ENCODE data around the gene NHLH1.
"Not testable (repeated sequence)": the region's sequence is repeated elsewhere in the genome, so short reads cannot be mapped to it uniquely, and the experiment has no call there.

Gene NHLH1

DNA sequence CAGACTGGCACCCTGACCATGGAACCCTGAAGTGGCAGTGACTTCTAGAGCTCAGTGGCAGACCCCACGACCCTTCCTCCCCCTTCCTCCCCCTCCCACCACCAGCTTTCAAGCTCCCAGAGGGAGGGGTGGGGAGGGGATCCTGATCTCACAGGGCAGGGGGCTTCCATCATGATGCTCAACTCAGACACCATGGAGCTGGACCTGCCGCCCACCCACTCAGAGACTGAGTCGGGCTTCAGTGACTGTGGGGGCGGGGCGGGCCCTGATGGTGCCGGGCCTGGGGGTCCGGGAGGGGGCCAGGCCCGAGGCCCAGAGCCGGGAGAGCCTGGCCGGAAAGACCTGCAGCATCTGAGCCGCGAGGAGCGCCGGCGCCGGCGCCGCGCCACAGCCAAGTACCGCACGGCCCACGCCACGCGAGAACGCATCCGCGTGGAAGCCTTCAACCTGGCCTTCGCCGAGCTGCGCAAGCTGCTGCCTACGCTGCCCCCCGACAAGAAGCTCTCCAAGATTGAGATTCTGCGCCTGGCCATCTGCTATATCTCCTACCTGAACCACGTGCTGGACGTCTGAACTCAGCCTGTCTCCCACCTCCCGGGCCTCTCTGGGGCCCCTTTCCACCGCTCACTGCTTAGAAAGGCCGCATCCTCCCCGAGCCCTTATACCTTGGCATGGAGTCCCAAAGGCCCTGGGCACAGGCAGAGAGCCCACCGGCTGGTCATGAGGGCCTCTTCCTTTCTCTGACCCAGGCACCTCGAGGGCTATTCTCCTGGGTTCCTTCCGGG lies 3.9 kb downstream of the NHLH1 start:
- TF ChIP-seq POLR2AphosphoS5 (IDR thresholded peaks at IDR 0.05; ENCODE audit: low read depth, low read length): no peak
- no peak for TF ChIP-seq POLR2A (IDR thresholded peaks at IDR 0.05; ENCODE audit: low read depth, low read length)
- no peak for TF ChIP-seq TAF1 (IDR thresholded peaks at IDR 0.05; ENCODE audit: borderline replicate concordance, low read depth, low read length)
- no peak for DNase-seq (ENCODE audit: insufficient read length)
- no peak for FAIRE-seq

DNA sequence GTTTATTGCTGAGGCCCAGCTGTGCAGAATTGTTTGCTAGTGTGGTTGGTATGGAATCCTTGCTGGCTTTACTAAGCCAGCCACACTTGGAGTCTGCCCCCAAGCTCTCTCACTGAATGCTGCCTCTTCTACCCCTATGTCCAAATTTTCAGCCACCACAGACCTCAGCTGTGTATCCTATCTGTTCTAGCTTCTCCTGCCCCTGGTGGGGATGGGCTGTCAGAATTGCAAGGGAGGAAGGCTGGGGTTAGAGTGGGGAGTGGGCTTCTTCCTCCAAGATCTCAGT lies 4.4 kb downstream of the NHLH1 start:
- no peak for TF ChIP-seq TAF1 (IDR thresholded peaks at IDR 0.05; ENCODE audit: borderline replicate concordance, low read depth, low read length)
- no peak for TF ChIP-seq POLR2A (IDR thresholded peaks at IDR 0.05; ENCODE audit: low read depth, low read length)
- TF ChIP-seq POLR2AphosphoS5 (IDR thresholded peaks at IDR 0.05; ENCODE audit: low read depth, low read length): no peak
- FAIRE-seq: no peak

GRCh38 chr1:160371756-160372155 lies 4.9 kb downstream of the NHLH1 start:
- FAIRE-seq: no peak
- TF ChIP-seq TAF1 (IDR thresholded peaks at IDR 0.05; ENCODE audit: borderline replicate concordance, low read depth, low read length) (no peak), POLR2A (IDR thresholded peaks at IDR 0.05; ENCODE audit: low read depth, low read length) (no peak), POLR2AphosphoS5 (IDR thresholded peaks at IDR 0.05; ENCODE audit: low read depth, low read length) (no peak)

More for the DNA sequence above, 4.4 kb downstream of the NHLH1 start:
- no peak for DNase-seq (ENCODE audit: insufficient read length)

DNA sequence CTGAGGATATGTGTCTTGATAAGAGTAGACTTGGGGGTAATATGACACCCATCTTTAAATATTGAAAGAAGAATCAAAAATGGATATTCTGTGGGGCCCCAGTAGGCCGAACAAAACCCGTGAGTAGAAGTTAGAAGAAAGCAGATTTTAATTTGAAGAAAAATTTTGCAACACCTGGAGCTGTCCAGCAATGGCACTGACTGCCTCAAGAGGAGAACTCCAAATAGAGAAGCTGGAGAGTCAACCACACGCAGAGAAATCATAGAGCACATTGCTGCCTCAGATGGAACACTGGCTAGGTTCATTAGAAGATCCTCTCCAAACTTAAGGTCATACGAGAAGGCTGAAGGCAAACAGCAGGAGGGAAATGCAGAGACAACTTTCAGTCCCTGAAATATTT lies 6.8 kb downstream of the NHLH1 start:
- DNase-seq (ENCODE audit: insufficient read length) (no peak), FAIRE-seq (no peak)
- TF ChIP-seq POLR2AphosphoS5 (IDR thresholded peaks at IDR 0.05; ENCODE audit: low read depth, low read length) (no peak), TAF1 (IDR thresholded peaks at IDR 0.05; ENCODE audit: borderline replicate concordance, low read depth, low read length) (no peak), POLR2A (IDR thresholded peaks at IDR 0.05; ENCODE audit: low read depth, low read length) (no peak)

More at GRCh38 chr1:160371756-160372155, 4.9 kb downstream of the NHLH1 start:
- DNase-seq (ENCODE audit: insufficient read length): no peak

- DNase-seq (ENCODE audit: insufficient read length) (no peak), FAIRE-seq (no peak)
- TF ChIP-seq TAF1 (IDR thresholded peaks at IDR 0.05; ENCODE audit: borderline replicate concordance, low read depth, low read length): no peak
- TF ChIP-seq POLR2AphosphoS5 (IDR thresholded peaks at IDR 0.05; ENCODE audit: low read depth, low read length): no peak
- TF ChIP-seq POLR2A (IDR thresholded peaks at IDR 0.05; ENCODE audit: low read depth, low read length): no peak
Observed at GRCh38 chr1:160374306-160375110, 7.6 kb downstream of the NHLH1 start.

DNA sequence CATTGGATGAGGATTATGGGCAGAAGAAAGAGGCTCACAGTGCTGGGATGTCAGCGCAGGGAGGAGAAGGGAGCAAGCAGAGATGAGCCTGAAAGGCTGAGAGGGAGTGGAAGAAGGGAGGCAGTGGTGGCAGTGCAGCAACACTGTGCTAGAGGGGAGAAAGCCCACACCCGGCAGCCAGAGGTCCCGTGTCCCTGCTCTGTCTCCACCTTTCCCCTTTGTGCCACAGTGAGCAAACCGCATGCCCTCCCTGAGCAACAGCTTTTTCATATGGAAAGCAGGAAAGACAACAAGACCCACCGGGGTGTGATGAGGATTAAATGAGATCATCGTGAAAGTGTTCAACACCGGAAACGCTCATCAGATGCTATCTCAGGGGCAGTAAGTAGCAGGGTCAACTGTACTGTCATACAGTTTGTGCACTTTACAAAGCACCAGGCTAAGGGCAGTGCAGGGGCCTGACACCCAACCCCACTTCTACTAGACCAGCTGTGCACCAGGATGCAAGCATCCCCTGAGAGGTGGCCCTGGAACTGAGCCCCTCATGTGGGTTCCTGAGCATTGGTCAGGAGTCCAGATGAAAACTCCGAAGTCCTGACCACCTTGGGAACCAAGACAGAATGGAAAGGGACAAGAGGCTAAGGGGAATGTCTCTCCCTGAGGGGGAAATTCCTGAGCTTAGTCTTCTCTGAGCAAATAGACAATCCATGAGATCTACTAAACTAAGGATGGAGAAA lies 9.1 kb downstream of the NHLH1 start:
- FAIRE-seq: peak; percentile 65
- DNase-seq (ENCODE audit: insufficient read length): no peak
- no peak for TF ChIP-seq TAF1 (IDR thresholded peaks at IDR 0.05; ENCODE audit: borderline replicate concordance, low read depth, low read length)
- no peak for TF ChIP-seq POLR2A (IDR thresholded peaks at IDR 0.05; ENCODE audit: low read depth, low read length)
- TF ChIP-seq POLR2AphosphoS5 (IDR thresholded peaks at IDR 0.05; ENCODE audit: low read depth, low read length): no peak

DNA sequence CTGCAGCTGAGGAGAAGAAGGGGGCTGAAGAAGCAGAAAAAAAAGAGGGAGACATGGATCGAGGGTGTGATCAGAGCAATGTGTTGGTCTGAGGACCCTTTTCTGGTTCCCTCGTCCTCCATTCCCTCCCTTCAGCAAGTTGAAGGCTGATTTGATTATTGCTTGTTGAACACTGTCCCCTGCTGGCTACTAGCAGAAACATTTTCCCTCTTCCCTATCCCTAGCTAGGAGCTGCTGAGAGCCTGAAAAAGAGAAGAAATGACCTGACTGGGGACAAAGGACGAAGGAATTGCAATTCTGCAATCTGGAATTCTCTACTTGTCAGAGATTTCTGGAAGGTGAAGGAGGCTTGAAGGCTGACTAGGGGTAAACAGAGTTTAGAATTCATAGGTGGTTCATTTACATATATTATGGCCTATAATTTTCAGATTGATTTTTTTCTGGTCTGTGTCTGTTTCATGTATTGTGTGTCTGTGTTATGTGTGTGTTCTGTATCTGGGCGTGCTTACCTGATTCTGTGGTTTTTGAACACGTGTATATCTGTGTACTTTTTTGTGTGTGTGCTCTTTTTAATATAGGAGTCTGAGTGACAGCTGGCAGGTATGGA lies 9.8 kb downstream of the NHLH1 start:
- TF ChIP-seq TAF1 (IDR thresholded peaks at IDR 0.05; ENCODE audit: borderline replicate concordance, low read depth, low read length): no peak
- no peak for TF ChIP-seq POLR2A (IDR thresholded peaks at IDR 0.05; ENCODE audit: low read depth, low read length)
- no peak for TF ChIP-seq POLR2AphosphoS5 (IDR thresholded peaks at IDR 0.05; ENCODE audit: low read depth, low read length)
- no peak for DNase-seq (ENCODE audit: insufficient read length)
- FAIRE-seq: peak; percentile 94

DNA sequence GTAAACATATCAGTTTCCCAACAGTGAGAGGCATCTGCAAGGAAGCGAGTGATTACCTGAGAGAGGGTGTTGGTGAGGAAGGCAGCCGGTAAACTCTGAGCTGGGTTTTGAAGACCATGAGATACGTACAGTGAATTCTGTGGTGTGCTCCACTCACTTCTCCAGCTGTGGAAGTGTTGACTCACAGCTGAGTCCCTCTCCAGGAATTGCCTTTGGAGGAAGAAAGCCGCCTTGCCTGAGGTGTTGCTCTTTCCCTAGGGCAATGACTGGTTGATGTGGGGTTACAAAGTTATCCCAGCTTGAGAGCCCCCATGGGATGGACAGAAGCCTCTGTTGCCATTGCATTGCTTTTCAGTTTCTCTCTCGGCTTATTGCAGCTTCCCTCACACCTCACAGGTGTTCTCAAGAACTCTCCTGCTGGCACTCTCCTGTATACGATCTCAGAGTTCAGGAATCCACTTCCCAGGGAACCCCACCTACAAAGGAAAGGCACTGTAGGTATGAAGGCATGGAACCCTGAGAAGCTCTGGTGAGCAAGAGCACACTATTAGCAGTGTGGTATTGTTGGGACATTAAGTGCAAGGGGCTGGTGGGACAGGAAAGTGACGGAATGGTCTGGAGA lies 10.8 kb downstream of the NHLH1 start:
- TF ChIP-seq TAF1 (IDR thresholded peaks at IDR 0.05; ENCODE audit: borderline replicate concordance, low read depth, low read length) (no peak), POLR2A (IDR thresholded peaks at IDR 0.05; ENCODE audit: low read depth, low read length) (no peak), POLR2AphosphoS5 (IDR thresholded peaks at IDR 0.05; ENCODE audit: low read depth, low read length) (no peak)
- DNase-seq (ENCODE audit: insufficient read length) (no peak), FAIRE-seq (no peak)

DNA sequence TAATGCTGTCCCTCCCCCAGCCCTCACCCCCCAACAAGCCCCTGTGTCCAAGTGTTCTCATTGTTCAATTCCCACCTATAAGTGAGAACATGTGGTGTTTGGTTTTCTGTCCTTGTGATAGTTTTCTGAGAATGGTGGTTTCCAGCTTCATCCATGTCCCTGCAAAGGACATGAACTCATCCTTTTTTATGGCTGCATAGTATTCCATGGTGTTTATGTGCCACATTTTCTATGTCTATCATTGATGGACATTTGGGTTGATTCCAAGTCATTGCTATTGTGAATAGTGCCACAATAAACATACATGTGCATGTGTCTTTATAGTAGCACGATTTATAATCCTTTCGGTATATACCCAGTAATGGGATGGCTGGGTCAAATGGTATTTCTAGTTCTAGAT lies 17.9 kb downstream of the NHLH1 start:
- FAIRE-seq: not testable (repeated sequence)

GRCh38 chr1:160388406-160388805 lies 21.5 kb downstream of the NHLH1 start:
- not testable (repeated sequence) for DNase-seq (ENCODE audit: insufficient read length); FAIRE-seq

More for the DNA sequence above, 17.9 kb downstream of the NHLH1 start:
- not testable (repeated sequence) for DNase-seq (ENCODE audit: insufficient read length)

- no peak for TF ChIP-seq POLR2A (IDR thresholded peaks at IDR 0.05; ENCODE audit: low read depth, low read length)
- TF ChIP-seq TAF1 (IDR thresholded peaks at IDR 0.05; ENCODE audit: borderline replicate concordance, low read depth, low read length): no peak
- TF ChIP-seq POLR2AphosphoS5 (IDR thresholded peaks at IDR 0.05; ENCODE audit: low read depth, low read length): no peak
- FAIRE-seq (no peak), DNase-seq (ENCODE audit: insufficient read length) (no peak)
Observed at GRCh38 chr1:160394673-160395072, 27.8 kb downstream of the NHLH1 start.
